DND-41 (cell line): ENCODE results near the gene BMP15.

Source experiments
- ATAC-seq: fragments of 200-7000 bp; cut with Tn5 transposase; 3 replicates; pipeline ENCODE4 v1.9.1; 2021; ENCODE audit warnings: low read depth; ENCODE audit not compliant: insufficient read depth
- DNase-seq: peaks from one replicate; pipeline ENCODE4 v3.0.0-alpha.2; 2020
- H2AFZ ChIP-seq: 2 replicates; pipeline ENCODE4 v1.6.0; 2012; ENCODE audit warnings: low read depth, low read length
- H3K27ac ChIP-seq: 2 replicates; pipeline ENCODE4 v1.5.1; 2012; ENCODE audit warnings: low read length, inconsistent platforms
- H3K27me3 ChIP-seq: fragments of 200-600 bp; sonication (generic); 2 replicates; pipeline ENCODE4 v1.6.0; 2012; ENCODE audit warnings: low read length, mild to moderate bottlenecking, inconsistent platforms; ENCODE audit not compliant: insufficient read depth, poor library complexity
- H3K36me3 ChIP-seq: 2 replicates; pipeline ENCODE4 v1.5.1; 2012; ENCODE audit warnings: low read length, inconsistent platforms; ENCODE audit not compliant: insufficient read depth
- H3K4me1 ChIP-seq: 2 replicates; pipeline ENCODE4 v1.5.1; 2012; ENCODE audit warnings: mild to moderate bottlenecking, low read length; ENCODE audit not compliant: insufficient read depth
- H3K4me2 ChIP-seq: 2 replicates; pipeline ENCODE4 v1.6.0; 2012; ENCODE audit warnings: mild to moderate bottlenecking, moderate library complexity, low read length, inconsistent platforms; ENCODE audit not compliant: insufficient read depth
- H3K4me3 ChIP-seq, 2 experiments: fragments of 200-600 bp in 1 of 2; shearing (Covaris generic) in 1 of 2; 2 replicates each; pipeline ENCODE4 v1.5.1; 2012 to 2016; ENCODE audit warnings: inconsistent platforms in 2 of 2, low read length in 2 of 2, mild to moderate bottlenecking in 2 of 2, low read depth in 1 of 2, moderate library complexity in 1 of 2
- H3K79me2 ChIP-seq: 2 replicates; pipeline ENCODE4 v1.6.0; 2012; ENCODE audit warnings: low read length, inconsistent platforms; ENCODE audit not compliant: insufficient read depth
- H3K9ac ChIP-seq: 2 replicates; pipeline ENCODE4 v1.6.0; 2012; ENCODE audit warnings: low read depth, mild to moderate bottlenecking, inconsistent platforms, low read length, moderate library complexity
- H3K9me3 ChIP-seq: 2 replicates; pipeline ENCODE4 v1.5.1; 2012; ENCODE audit warnings: low read length, moderate library complexity, mild to moderate bottlenecking, inconsistent platforms; ENCODE audit not compliant: insufficient read depth, severe bottlenecking
- H4K20me1 ChIP-seq: 2 replicates; pipeline ENCODE4 v1.6.0; 2012; ENCODE audit warnings: low read length; ENCODE audit not compliant: insufficient read depth
- EZH2 ChIP-seq: IDR thresholded peaks from 3 replicates; pipeline ENCODE4 v1.6.1; 2012; ENCODE audit warnings: borderline replicate concordance, low read depth, mild to moderate bottlenecking, moderate library complexity, low read length, inconsistent platforms; ENCODE audit not compliant: severe bottlenecking
- TF ChIP-seq, protein P1 (sequence below): IDR thresholded peaks from 2 replicates; pipeline ENCODE4 v1.5.1; 2012; ENCODE audit warnings: borderline replicate concordance, low read length, moderate library complexity, mild to moderate bottlenecking; ENCODE audit not compliant: poor library complexity, severe bottlenecking; ENCODE audit errors: extremely low read depth

The BMP15 gene

GRCh38 chrX:50905334-50905733 is 5.2 kb upstream of the BMP15 start:
- no peak for ATAC-seq
- H3K9me3 ChIP-seq = no peaks in the 10 kb centered on the region
- DNase-seq = peak; percentile 4
- no peak overlapping the region for H3K27ac ChIP-seq
- no peaks in the 10 kb centered on the region for H4K20me1 ChIP-seq
- H3K36me3 ChIP-seq = no peaks in the 10 kb centered on the region
- H3K4me2 ChIP-seq = no peak overlapping the region
- no peak overlapping the region for H2AFZ ChIP-seq
- H3K4me1 ChIP-seq = no peaks in the 10 kb centered on the region
- H3K27me3 ChIP-seq = no peaks in the 10 kb centered on the region
- no peak overlapping the region for H3K9ac ChIP-seq
- H3K79me2 ChIP-seq = no peaks in the 10 kb centered on the region
- no peak overlapping the region for H3K4me3 ChIP-seq
- TF ChIP-seq, protein P1, sequence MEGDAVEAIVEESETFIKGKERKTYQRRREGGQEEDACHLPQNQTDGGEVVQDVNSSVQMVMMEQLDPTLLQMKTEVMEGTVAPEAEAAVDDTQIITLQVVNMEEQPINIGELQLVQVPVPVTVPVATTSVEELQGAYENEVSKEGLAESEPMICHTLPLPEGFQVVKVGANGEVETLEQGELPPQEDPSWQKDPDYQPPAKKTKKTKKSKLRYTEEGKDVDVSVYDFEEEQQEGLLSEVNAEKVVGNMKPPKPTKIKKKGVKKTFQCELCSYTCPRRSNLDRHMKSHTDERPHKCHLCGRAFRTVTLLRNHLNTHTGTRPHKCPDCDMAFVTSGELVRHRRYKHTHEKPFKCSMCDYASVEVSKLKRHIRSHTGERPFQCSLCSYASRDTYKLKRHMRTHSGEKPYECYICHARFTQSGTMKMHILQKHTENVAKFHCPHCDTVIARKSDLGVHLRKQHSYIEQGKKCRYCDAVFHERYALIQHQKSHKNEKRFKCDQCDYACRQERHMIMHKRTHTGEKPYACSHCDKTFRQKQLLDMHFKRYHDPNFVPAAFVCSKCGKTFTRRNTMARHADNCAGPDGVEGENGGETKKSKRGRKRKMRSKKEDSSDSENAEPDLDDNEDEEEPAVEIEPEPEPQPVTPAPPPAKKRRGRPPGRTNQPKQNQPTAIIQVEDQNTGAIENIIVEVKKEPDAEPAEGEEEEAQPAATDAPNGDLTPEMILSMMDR = peak; percentile 48
- no peak for TF ChIP-seq EZH2

DNA sequence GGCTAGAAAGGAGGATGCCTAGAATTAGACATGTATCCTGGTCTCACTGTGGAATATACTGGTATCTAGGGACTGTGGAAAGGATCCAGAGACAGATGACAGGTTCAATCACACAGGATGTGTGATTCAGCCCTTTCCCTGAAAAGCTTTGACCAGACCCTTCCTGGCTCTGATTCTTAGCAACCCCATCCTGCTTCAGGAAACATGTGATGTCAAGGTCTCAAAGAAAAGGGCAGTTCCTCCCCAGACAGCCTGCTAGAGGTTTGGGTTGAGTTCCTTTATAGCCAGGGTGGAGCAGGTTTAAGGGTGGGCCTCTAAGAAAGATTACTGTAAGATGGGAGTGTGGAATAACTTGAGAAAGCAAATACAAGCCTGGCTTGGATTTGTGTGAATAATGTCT is 3.0 kb downstream of the BMP15 start:
- no peaks in the 10 kb centered on the region for H3K4me1 ChIP-seq
- no peak overlapping the region for H2AFZ ChIP-seq
- H3K9me3 ChIP-seq = no peaks in the 10 kb centered on the region
- no peak overlapping the region for H3K9ac ChIP-seq
- DNase-seq (no peak), ATAC-seq (no peak)
- H3K27me3 ChIP-seq = no peaks in the 10 kb centered on the region
- no peaks in the 10 kb centered on the region for H3K79me2 ChIP-seq
- H3K4me3 ChIP-seq = no peak overlapping the region
- H3K27ac ChIP-seq = no peak overlapping the region
- no peaks in the 10 kb centered on the region for H4K20me1 ChIP-seq
- TF ChIP-seq, protein P1 = no peak
- no peak for TF ChIP-seq EZH2
- no peaks in the 10 kb centered on the region for H3K36me3 ChIP-seq
- H3K4me2 ChIP-seq = no peak overlapping the region

DNA sequence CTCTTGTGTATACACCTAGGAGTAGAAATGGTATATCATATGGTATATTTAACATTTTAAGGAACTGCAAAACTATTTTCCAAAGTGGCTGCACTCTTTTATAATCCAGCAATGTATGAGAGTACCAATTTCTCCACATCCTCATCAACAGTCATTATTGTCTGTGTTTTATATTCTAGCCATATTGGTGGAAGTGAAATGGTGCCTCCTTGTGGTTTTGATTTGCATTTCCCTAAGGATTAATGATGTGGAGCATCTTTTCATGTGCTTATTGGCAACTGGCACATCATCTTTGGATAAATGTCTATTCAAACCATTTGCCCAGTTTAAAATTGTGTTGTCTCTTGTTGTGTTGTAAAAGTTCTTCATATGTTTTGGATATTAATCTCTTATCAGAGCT is 9.6 kb downstream of the BMP15 start:
- no peak overlapping the region for H3K4me3 ChIP-seq
- H3K36me3 ChIP-seq = no peaks in the 10 kb centered on the region
- H3K4me2 ChIP-seq = no peak overlapping the region
- no peaks in the 10 kb centered on the region for H4K20me1 ChIP-seq
- TF ChIP-seq, protein P1 = peak; percentile 27
- no peak for TF ChIP-seq EZH2
- no peaks in the 10 kb centered on the region for H3K27me3 ChIP-seq
- H3K9ac ChIP-seq = no peak overlapping the region
- H3K79me2 ChIP-seq = no peaks in the 10 kb centered on the region
- ATAC-seq (no peak), DNase-seq (no peak)
- H3K27ac ChIP-seq = no peak overlapping the region
- H2AFZ ChIP-seq = no peak overlapping the region
- H3K9me3 ChIP-seq = no peaks in the 10 kb centered on the region
- no peaks in the 10 kb centered on the region for H3K4me1 ChIP-seq

DNA sequence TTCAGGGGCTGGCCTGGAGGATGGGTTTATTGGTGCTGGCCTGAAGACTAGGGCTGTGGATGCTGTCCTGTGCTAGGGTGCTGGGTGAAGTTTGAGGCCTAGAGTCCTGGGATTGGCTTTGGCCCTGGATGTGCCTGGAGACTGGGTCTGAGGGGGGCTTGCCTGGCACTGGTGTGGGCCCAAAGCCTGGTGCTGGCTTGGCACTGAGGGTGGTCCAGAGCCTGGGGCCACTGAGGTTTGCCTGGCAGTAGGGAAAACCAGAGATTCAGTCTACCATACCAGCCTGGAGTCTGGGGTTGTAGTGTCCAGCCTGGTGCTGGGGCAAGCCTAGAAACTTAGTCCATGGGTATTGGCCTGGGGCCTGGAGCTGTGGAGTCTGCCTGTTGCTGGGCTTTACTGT is 16.6 kb downstream of the BMP15 start:
- no peaks in the 10 kb centered on the region for H3K79me2 ChIP-seq
- H3K27me3 ChIP-seq = no peaks in the 10 kb centered on the region
- H3K4me1 ChIP-seq = no peaks in the 10 kb centered on the region
- H3K4me3 ChIP-seq = no peak overlapping the region
- no peak for TF ChIP-seq EZH2
- TF ChIP-seq, protein P1 = no peak
- no peak overlapping the region for H2AFZ ChIP-seq
- H3K36me3 ChIP-seq = no peaks in the 10 kb centered on the region
- no peak overlapping the region for H3K27ac ChIP-seq
- H3K4me2 ChIP-seq = no peak overlapping the region
- H3K9ac ChIP-seq = no peak overlapping the region
- ATAC-seq (no peak), DNase-seq (no peak)
- no peaks in the 10 kb centered on the region for H4K20me1 ChIP-seq
- no peaks in the 10 kb centered on the region for H3K9me3 ChIP-seq
